IPS DF 4.7 (cell line): ENCODE measurements around the gene CSN1S1.

Source experiments
- DNase-seq: peaks from one replicate; pipeline ENCODE4 v3.0.0-alpha.2; 2013; ENCODE audit warnings: low spot score; ENCODE audit errors: extremely low read depth

CSN1S1 gene

DNA sequence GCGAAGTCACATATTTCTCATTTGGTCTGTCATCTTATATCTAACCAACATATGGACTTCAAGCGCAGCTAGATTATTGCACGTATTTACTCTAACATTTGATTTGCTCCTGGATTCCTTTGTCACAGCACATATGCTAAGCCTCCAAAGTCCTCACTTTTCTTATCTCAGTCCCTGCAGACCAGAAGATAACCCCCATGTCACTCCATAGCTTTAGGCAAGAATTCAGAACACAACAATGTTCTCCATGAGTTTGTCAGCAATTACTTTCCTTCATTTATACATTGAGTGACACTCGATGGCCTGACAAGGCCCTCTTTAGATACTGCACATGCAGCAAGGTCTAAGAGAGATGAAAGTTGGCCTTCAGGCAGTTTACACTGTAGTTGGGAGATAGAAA, 60.1 kb downstream of the CSN1S1 start:
- DNase-seq = no peak

DNA sequence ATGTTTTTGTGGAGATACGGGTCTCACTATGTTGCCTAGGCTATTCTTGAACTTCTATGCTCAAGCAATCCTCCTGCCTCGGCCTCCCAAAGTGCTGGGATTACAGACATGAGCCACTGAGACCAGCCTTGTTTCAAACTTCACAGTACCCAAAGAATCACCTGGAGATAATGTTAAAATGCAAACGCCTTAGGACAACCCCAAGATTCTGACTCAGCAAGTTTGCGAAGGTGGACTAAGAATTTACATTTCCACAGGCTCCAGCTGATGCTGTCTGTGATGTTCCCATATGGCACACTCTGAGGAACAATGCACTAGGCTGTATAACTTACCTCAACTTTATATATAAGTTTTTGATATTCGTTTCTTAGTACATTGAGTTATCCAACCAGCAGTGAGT, 63.9 kb downstream of the CSN1S1 start:
- no peak for DNase-seq

DNA sequence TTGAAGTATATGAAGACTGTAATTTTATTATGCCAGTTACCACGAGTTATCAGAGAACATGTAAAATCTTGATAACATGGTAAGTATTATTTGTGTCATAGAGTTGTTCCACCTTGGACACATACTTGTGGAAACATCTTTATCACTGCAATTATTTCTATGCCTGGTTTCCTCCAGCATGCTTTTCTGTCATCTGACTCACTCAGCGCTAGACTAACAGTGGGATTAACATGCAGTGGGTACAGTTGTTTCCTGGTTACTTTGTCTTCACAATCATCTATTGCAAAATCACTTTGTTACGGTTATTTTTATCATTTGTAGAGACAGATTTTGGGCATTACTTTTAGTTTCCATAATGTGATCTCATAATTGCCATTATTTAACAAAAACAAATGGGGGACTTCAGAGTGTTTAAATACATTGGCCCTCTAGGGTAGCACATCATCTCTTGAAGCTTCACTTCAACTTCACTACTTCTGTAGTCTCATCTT, 64.7 kb downstream of the CSN1S1 start, which contains the start of gene STATH:
STATH (plus strand) TSS at position 441 of the 491 bp plus-strand sequence. CDS start 2,472 bp downstream, outside the sequence.
- DNase-seq = no peak
